HepG2 (cell line): Measurements from ENCODE around the gene GDF15. TPM values are rescaled to one million over a fixed set of nuclear protein-coding genes. Genes with fewer than 3 reads are reported as not detected.

ENCODE experiments used
- ATAC-seq: fragments of 200-7000 bp; cut with Tn5 transposase; 3 replicates; pipeline ENCODE4 v1.9.1; 2020; ENCODE audit warnings: mild to moderate bottlenecking, moderate library complexity
- BruUV-seq: library from RNA; stranded (reverse); fragments of 400-500 nt; replicated peaks from 2 replicates; lab custom pipeline; 2021; lab: Mats Ljungman, UMichigan
- CTCF ChIA-PET: fragments of 300-600 bp; formaldehyde crosslinking; extraction: SDS; loops from one replicate; lab custom pipeline; 2021; ENCODE audit warnings: low total read pairs, inconsistent platforms, low intra/inter-chr PET ratio; lab: Yijun Ruan, JAX
- POLR2A ChIA-PET: fragments of 350-600 bp; sonication (Branson Sonifier 250); formaldehyde crosslinking; loops from one replicate; lab custom pipeline; 2020; ENCODE audit warnings: antibody characterized with exemption, inconsistent platforms; lab: Yijun Ruan, JAX
- DNase-seq: peaks from one replicate; pipeline ENCODE4 v3.0.0-alpha.2; 2015; ENCODE audit warnings: low spot score
- FAIRE-seq: peaks from 3 replicates; lab custom pipeline; 2011; peaks lifted over from hg19 to GRCh38; lab: Jason Lieb, UNC
- H2AFZ ChIP-seq: one replicate; pipeline ENCODE4 v1.6.1; 2011; ENCODE audit warnings: low read length, inconsistent platforms
- H3K27ac ChIP-seq: fragments of 300-600 bp; 3 replicates; pipeline ENCODE4 v1.8.0; 2011; ENCODE audit warnings: mixed run types, mild to moderate bottlenecking, mixed read lengths, low read length, inconsistent platforms; ENCODE audit not compliant: insufficient read depth; ENCODE audit errors: extremely low read length
- H3K27me3 ChIP-seq, 2 experiments: fragments of 200-600 bp in 1 of 2; 2 replicates in 1 of 2; 3 replicates in 1 of 2; pipeline versions ENCODE4 v1.6.0 to v1.8.0; 2011; ENCODE audit warnings: low read length in 2 of 2, mild to moderate bottlenecking in 2 of 2, moderate library complexity in 2 of 2, inconsistent platforms in 1 of 2; ENCODE audit not compliant: insufficient read depth in 2 of 2, control insufficient read depth in 1 of 2
- H3K36me3 ChIP-seq, 2 experiments: fragments of 200-600 bp in 1 of 2; replicated peaks in 1 of 2; 2 replicates in 1 of 2; 3 replicates in 1 of 2; pipeline versions ENCODE4 v1.5.1 to v1.8.0; 2011; ENCODE audit warnings: low read length in 2 of 2, inconsistent platforms in 1 of 2; ENCODE audit not compliant: insufficient read depth in 2 of 2, control insufficient read depth in 1 of 2
- H3K4me1 ChIP-seq: 2 replicates; pipeline ENCODE4 v1.5.1; 2012; ENCODE audit warnings: low read length, inconsistent platforms; ENCODE audit not compliant: insufficient read depth
- H3K4me2 ChIP-seq: 2 replicates; pipeline ENCODE4 v1.6.0; 2011; ENCODE audit warnings: low read depth, low read length, inconsistent platforms
- H3K4me3 ChIP-seq, 3 experiments: fragments of 200-600 bp in 1 of 3; sonication (generic), shearing (Covaris generic) in 1 of 3; replicated peaks in 1 of 3; 2 replicates each; pipeline ENCODE4 v1.5.1; 2011 to 2016; ENCODE audit warnings: low read length in 3 of 3, inconsistent platforms in 2 of 3, low read depth in 2 of 3, mild to moderate bottlenecking in 2 of 3, control low read depth in 1 of 3, mixed read lengths in 1 of 3; ENCODE audit not compliant: insufficient read depth in 1 of 3
- H3K79me2 ChIP-seq: one replicate; pipeline ENCODE4 v1.6.1; 2011; ENCODE audit warnings: low read length, inconsistent platforms; ENCODE audit not compliant: insufficient read depth
- H3K9ac ChIP-seq: 2 replicates; pipeline ENCODE4 v1.6.0; 2011; ENCODE audit warnings: mild to moderate bottlenecking, low read depth, low read length, inconsistent platforms; ENCODE audit not compliant: insufficient read depth
- H3K9me3 ChIP-seq: 2 replicates; pipeline ENCODE4 v1.5.1; 2012; ENCODE audit warnings: mild to moderate bottlenecking, low read length
- H4K20me1 ChIP-seq: 2 replicates; pipeline ENCODE4 v1.6.0; 2011; ENCODE audit warnings: inconsistent platforms, mild to moderate bottlenecking, low read length, moderate library complexity; ENCODE audit not compliant: insufficient read depth
- AGO1 ChIP-seq: fragments of 200-400 bp; formaldehyde crosslinking; IDR thresholded peaks from 2 replicates; pipeline ENCODE4 v1.6.1; 2017; ENCODE audit warnings: mild to moderate bottlenecking, low read depth, low read length, moderate library complexity; ENCODE audit not compliant: poor library complexity, severe bottlenecking
- AGO2 ChIP-seq: fragments of 200-400 bp; formaldehyde crosslinking; optimal IDR thresholded peaks from 2 replicates; pipeline ENCODE3; 2017; ENCODE audit warnings: mild to moderate bottlenecking, low read depth, low read length, moderate library complexity
- GMEB2 ChIP-seq: IDR thresholded peaks from 2 replicates; pipeline ENCODE4 v1.6.1; 2016; ENCODE audit warnings: missing biosample characterization, missing genetic modification reagents, low read depth
- RBFOX2 ChIP-seq: fragments of 200-400 bp; formaldehyde crosslinking; IDR thresholded peaks from 2 replicates; pipeline ENCODE4 v1.6.1; 2017; ENCODE audit warnings: low read depth, mild to moderate bottlenecking, low read length
- TAF15 ChIP-seq: fragments of 200-400 bp; formaldehyde crosslinking; IDR thresholded peaks from one replicate; pipeline ENCODE4 v1.6.1; 2018; ENCODE audit warnings: mild to moderate bottlenecking, low read depth, low read length; ENCODE audit not compliant: poor library complexity, severe bottlenecking
- U2AF1 ChIP-seq: fragments of 200-400 bp; formaldehyde crosslinking; optimal IDR thresholded peaks from 2 replicates; pipeline ENCODE3; 2017; ENCODE audit warnings: mild to moderate bottlenecking, low read depth, low read length
- ZBTB42 ChIP-seq: sonication (generic); formaldehyde crosslinking; IDR thresholded peaks from 2 replicates; pipeline ENCODE4 v1.5.0; 2020; ENCODE audit warnings: mild to moderate bottlenecking, missing genetic modification reagents
- ZNF17 ChIP-seq: sonication (generic); formaldehyde crosslinking; IDR thresholded peaks from 2 replicates; pipeline ENCODE4 v1.5.0; 2020; ENCODE audit warnings: mild to moderate bottlenecking, missing genetic modification reagents
- WGBS: methylation state at CpG from one replicate; pipeline ENCODE4 v1.1.6; 2017; ENCODE audit warnings: low lambda C conversion rate; 5-methylcytosine and 5-hydroxymethylcytosine counted together
- in situ Hi-C: cut with HindIII; loops from 2 replicates; pipeline ENCODE4 v1.10.0; 2017; ENCODE audit warnings: low pct_unique_long_range_greater_than_20kb; ENCODE audit not compliant: extremely low pct_ligation_motif_present
- intact Hi-C: fragments of 100-400 bp; cut with micrococcal nuclease; formaldehyde crosslinking; loops from one replicate; pipeline ENCODE4 v1.10.0; 2022; ENCODE audit not compliant: unreplicated experiment
- polyA plus RNA-seq, 8 experiments: library from polyadenylated mRNA; depleted of rRNA in 3 of 8; stranded (reverse) in 7 of 8; unstranded in 1 of 8; fragments of >200 nt; fragmentation: Illumina TruSeq in 4 of 8; extraction: Trizol in 4 of 8; gene quantifications; 2 replicates each; pipeline versions ENCODE4 v1.2.1 to v1.2.3, GENCODE V29; 2011 to 2016; ENCODE audit warnings: low read depth in 4 of 8, missing spikeins in 1 of 8, mixed read lengths in 1 of 8; ENCODE audit not compliant: insufficient read depth in 1 of 8
- total RNA-seq, 5 experiments: library from RNA; depleted of rRNA; stranded (reverse); fragments of >200 nt; fragmentation: Illumina TruSeq; extraction: Trizol; gene quantifications; 2 replicates each; pipeline ENCODE4 v1.2.3, GENCODE V29; 2016; ENCODE audit warnings: low read depth in 1 of 5
- TF ChIP-seq, protein P1 (sequence below), 2 experiments: sonication (generic) in 1 of 2; formaldehyde crosslinking in 1 of 2; IDR thresholded peaks; 2 replicates each; pipeline versions ENCODE4 v1.4.0 to v1.6.1; 2016 to 2020; ENCODE audit warnings: borderline replicate concordance in 1 of 2, low read depth in 1 of 2, mild to moderate bottlenecking in 1 of 2, missing genetic modification reagents in 1 of 2

The GDF15 gene
- total and polyA plus RNA-seq, 2 of the 13 experiments (the other 11 are each of a cell fraction or from before 2014, with no cell fraction given) = 146 to 422 TPM

DNA sequence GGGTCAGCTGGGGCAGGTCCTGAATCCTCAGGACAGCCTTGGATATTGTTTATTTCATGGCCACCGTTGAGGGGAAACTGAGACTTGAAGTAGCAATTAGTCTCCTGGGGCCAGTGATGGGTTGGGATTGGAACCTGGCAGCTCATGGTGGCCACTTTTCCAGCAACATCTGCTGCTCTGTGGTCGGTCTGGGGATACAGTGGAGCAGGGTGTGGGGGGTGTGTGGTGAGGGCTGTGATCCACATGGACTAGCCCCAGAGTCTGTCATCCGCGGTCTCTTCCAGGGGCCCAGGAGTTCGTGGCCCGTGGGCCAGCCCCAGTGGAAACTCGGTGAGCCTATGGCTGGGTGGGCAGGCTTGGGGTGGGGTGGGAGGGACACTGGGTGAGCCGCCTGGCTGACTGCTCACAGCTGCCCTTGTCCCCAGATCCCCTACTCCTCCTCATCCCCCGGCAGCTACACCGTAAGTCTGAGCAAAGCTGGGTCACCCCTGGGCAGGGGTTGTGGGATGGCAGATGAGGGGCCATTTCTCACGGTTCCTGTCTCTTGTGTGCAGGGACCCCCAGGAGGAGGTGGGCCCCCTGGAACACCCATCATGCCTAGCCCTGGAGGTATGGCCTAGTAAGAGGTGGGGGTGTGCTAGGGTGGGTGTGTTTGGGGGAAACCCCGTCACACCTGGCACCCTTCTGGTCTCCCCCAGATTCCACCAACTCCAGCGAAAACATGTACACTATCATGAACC is 46.5 kb downstream of the GDF15 start:
- DNase-seq = no peak
- ATAC-seq = no peak
- intact Hi-C loops (no loop called here), in situ Hi-C loops (no loop called here)
- Histone ChIP-seq H3K79me2 (no peaks in the 10 kb centered on the region), H3K27ac (no peak overlapping the region), H3K4me2 (no peak overlapping the region), H3K9me3 (no peaks in the 10 kb centered on the region), H3K4me1 (no peaks in the 10 kb centered on the region), H3K4me3 (no peak overlapping the region), H3K9ac (no peak overlapping the region), H3K27me3 (no peaks in the 10 kb centered on the region), H3K36me3 (peaks cover 1 to 3% of the 10 kb centered on the region in 2 experiments; a peak in 2 of 5 replicates), H4K20me1 (no peaks in the 10 kb centered on the region), H2AFZ (no peak overlapping the region)
- no TSS peak for BruUV-seq
- CTCF ChIA-PET = no interaction called here
- FAIRE-seq = no peak
- WGBS = 98% methylated on average over 10 of the region's 13 CpGs
- no peak for TF ChIP-seq TAF15
- no peak for TF ChIP-seq GMEB2 (CRISPR knock-in tag)
- POLR2A ChIA-PET = no interaction called here

- Histone ChIP-seq H3K4me3 (no peak overlapping the region), H3K4me2 (no peak overlapping the region), H3K27ac (no peak overlapping the region), H3K79me2 (no peaks in the 10 kb centered on the region), H3K4me1 (peaks cover 1% of the 10 kb centered on the region; the same call in 1 of the 2 replicates), H3K9ac (no peak overlapping the region), H3K27me3 (no peaks in the 10 kb centered on the region), H2AFZ (no peak overlapping the region), H3K9me3 (no peaks in the 10 kb centered on the region), H4K20me1 (no peaks in the 10 kb centered on the region), H3K36me3 (peaks cover 1 to 3% of the 10 kb centered on the region in 2 experiments; a peak in 1 of 5 replicates)
- ATAC-seq (no peak), FAIRE-seq (no peak), DNase-seq (no peak)
- intact Hi-C loops (no loop called here), in situ Hi-C loops (no loop called here)
- no TSS peak for BruUV-seq
- CTCF ChIA-PET = no interaction called here
- TF ChIP-seq AGO2 = peak; percentile 93
- TF ChIP-seq U2AF1 = peak; percentile 50
- TF ChIP-seq, protein P1, sequence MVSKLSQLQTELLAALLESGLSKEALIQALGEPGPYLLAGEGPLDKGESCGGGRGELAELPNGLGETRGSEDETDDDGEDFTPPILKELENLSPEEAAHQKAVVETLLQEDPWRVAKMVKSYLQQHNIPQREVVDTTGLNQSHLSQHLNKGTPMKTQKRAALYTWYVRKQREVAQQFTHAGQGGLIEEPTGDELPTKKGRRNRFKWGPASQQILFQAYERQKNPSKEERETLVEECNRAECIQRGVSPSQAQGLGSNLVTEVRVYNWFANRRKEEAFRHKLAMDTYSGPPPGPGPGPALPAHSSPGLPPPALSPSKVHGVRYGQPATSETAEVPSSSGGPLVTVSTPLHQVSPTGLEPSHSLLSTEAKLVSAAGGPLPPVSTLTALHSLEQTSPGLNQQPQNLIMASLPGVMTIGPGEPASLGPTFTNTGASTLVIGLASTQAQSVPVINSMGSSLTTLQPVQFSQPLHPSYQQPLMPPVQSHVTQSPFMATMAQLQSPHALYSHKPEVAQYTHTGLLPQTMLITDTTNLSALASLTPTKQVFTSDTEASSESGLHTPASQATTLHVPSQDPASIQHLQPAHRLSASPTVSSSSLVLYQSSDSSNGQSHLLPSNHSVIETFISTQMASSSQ (IDR thresholded peaks at IDR 0.05; ENCODE audit: low read depth) = no peak
- TF ChIP-seq, protein P1 (CRISPR knock-in tag; IDR thresholded peaks at IDR 0.05; ENCODE audit: borderline replicate concordance) = no peak
- no peak for TF ChIP-seq ZNF17
- no peak for TF ChIP-seq ZBTB42 (CRISPR knock-in tag)
- peak; percentile 32; the same call in 1 of the 2 replicates for TF ChIP-seq RBFOX2
- TF ChIP-seq AGO1 = peak; percentile 83
- POLR2A ChIA-PET = no interaction called here
- WGBS = 96% methylated on average over 34 of the region's 59 CpGs
Measured at GRCh38 chr19:18433015-18433691, 47.2 kb downstream of the GDF15 start.
